ENCODE results near the gene P2RY8.

DNA sequence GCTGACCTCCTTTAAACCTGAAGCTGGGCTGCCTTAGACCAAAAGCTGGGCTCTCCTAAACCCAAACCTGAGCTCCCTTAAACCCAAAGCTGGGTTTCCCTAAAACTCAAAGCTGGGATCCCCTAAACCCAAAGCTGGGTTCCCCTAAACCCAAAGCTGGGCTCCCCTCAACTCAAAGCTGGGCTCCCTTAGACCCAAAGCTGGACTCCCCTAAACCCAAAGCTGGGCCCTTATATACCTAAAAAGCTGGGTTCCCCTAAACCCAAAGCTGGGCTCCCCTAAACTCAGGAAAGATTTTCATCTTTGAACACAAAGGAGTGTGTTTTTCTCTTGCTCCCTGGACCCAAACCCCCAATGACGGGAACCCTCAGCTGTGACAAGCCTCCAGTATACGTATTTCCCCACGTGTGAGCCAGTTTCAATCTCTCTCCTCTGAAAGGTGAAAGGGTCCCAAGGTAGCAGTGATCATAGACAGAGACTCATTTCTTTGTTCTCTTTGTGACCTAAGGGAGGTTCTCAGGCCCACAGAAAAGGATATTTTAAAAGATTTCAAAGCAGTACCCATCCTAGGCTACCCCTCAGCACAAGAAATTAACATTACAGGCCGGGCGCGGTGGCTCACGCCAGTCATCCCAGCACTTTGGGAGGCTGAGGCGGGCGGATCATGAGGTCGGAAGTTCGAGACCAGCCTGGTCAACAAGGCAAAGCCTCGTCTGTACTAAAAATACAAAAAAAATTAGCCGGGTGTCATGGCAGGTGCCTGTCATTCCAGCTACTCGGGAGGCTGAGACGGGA, 52.9 kb downstream of the P2RY8 start:
- TF ChIP-seq, protein P1, sequence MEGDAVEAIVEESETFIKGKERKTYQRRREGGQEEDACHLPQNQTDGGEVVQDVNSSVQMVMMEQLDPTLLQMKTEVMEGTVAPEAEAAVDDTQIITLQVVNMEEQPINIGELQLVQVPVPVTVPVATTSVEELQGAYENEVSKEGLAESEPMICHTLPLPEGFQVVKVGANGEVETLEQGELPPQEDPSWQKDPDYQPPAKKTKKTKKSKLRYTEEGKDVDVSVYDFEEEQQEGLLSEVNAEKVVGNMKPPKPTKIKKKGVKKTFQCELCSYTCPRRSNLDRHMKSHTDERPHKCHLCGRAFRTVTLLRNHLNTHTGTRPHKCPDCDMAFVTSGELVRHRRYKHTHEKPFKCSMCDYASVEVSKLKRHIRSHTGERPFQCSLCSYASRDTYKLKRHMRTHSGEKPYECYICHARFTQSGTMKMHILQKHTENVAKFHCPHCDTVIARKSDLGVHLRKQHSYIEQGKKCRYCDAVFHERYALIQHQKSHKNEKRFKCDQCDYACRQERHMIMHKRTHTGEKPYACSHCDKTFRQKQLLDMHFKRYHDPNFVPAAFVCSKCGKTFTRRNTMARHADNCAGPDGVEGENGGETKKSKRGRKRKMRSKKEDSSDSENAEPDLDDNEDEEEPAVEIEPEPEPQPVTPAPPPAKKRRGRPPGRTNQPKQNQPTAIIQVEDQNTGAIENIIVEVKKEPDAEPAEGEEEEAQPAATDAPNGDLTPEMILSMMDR (IDR thresholded peaks at IDR 0.05) = no peak
- TF ChIP-seq EZH2 (IDR thresholded peaks at IDR 0.05; ENCODE audit: borderline replicate concordance, insufficient read depth, low read depth, low read length, poor library complexity, severe bottlenecking) = no peak

All from B cell (primary cell).